K562 (cell line): ENCODE data around the gene COLEC12. TPM values are rescaled to one million over a fixed set of nuclear protein-coding genes. Genes with fewer than 3 reads are reported as not detected.

ENCODE experiments used
- ATAC-seq: fragments of 200-7000 bp; cut with Tn5 transposase; 3 replicates; pipeline ENCODE4 v1.9.1; 2020; ENCODE audit warnings: moderate library complexity
- BruUV-seq: library from RNA; stranded (reverse); fragments of 400-500 nt; replicated peaks from 2 replicates; lab custom pipeline; 2021; lab: Mats Ljungman, UMichigan
- CTCF ChIA-PET: fragments of 300-600 bp; formaldehyde crosslinking; extraction: SDS; loops from one replicate; lab custom pipeline; 2021; ENCODE audit warnings: low intra/inter-chr PET ratio; lab: Yijun Ruan, JAX
- POLR2A ChIA-PET: fragments of 300-600, 350-650 bp; sonication (Branson Sonifier 250); formaldehyde crosslinking; extraction: SDS; loops from one replicate; lab custom pipeline; 2021; ENCODE audit warnings: antibody characterized with exemption, inconsistent platforms; lab: Yijun Ruan, JAX
- DNase-seq, 4 experiments: peaks; one replicate each; pipeline versions ENCODE4 v3.0.0 to v3.0.0-alpha.2; 2011 to 2018; ENCODE audit warnings: low spot score in 3 of 4, mixed read lengths in 3 of 4; ENCODE audit errors: extremely low read depth in 1 of 4
- FAIRE-seq: peaks from 2 replicates; lab custom pipeline; 2011; peaks lifted over from hg19 to GRCh38; lab: Jason Lieb, UNC
- H2AFZ ChIP-seq: 2 replicates; pipeline ENCODE4 v1.6.0; 2011; ENCODE audit warnings: low read depth, low read length, control low read depth, inconsistent platforms
- H3K27ac ChIP-seq: fragments of 200-600 bp; 3 replicates; pipeline ENCODE4 v1.8.0; 2011; ENCODE audit warnings: low read depth, mild to moderate bottlenecking, control low read depth, inconsistent platforms, low read length, moderate library complexity, mixed read lengths; ENCODE audit errors: extremely low read depth
- H3K27me3 ChIP-seq, 2 experiments: fragments of 300-600 bp in 1 of 2; 2 replicates in 1 of 2; 3 replicates in 1 of 2; pipeline versions ENCODE4 v1.6.0 to v1.8.0; 2011; ENCODE audit warnings: inconsistent platforms in 2 of 2, low read length in 2 of 2, mild to moderate bottlenecking in 1 of 2, mixed read lengths in 1 of 2, moderate library complexity in 1 of 2; ENCODE audit not compliant: control insufficient read depth in 2 of 2, insufficient read depth in 2 of 2
- H3K36me3 ChIP-seq: fragments of 300-600 bp; 3 replicates; pipeline ENCODE4 v1.8.0; 2011; ENCODE audit warnings: mild to moderate bottlenecking, low read length, inconsistent platforms; ENCODE audit not compliant: control insufficient read depth, insufficient read depth
- H3K4me1 ChIP-seq, 2 experiments: fragments of 200-600 bp in 1 of 2; replicated peaks in 1 of 2; 2 replicates in 1 of 2; 3 replicates in 1 of 2; pipeline versions ENCODE4 v1.5.1 to v1.8.0; 2011; ENCODE audit warnings: inconsistent platforms in 2 of 2, low read length in 2 of 2, mild to moderate bottlenecking in 1 of 2, mixed read lengths in 1 of 2, moderate library complexity in 1 of 2; ENCODE audit not compliant: control insufficient read depth in 2 of 2, insufficient read depth in 2 of 2
- H3K4me2 ChIP-seq: 2 replicates; pipeline ENCODE4 v1.6.1; 2011; ENCODE audit warnings: low read length, control low read depth, inconsistent platforms, mixed read lengths; ENCODE audit not compliant: insufficient read depth
- H3K4me3 ChIP-seq: fragments of 200-600 bp; sonication (generic), shearing (Covaris generic); 2 replicates; pipeline ENCODE4 v1.5.1; 2016; ENCODE audit warnings: control low read depth, inconsistent platforms
- H3K79me2 ChIP-seq: fragments of 200-600 bp; 3 replicates; pipeline ENCODE4 v1.8.0; 2011; ENCODE audit warnings: low read length, inconsistent platforms; ENCODE audit not compliant: control insufficient read depth, insufficient read depth
- H3K9ac ChIP-seq, 2 experiments: 2 replicates each; pipeline versions ENCODE4 v1.6.0 to v1.6.1; 2011; ENCODE audit warnings: low read depth in 2 of 2, low read length in 2 of 2, control low read depth in 1 of 2, inconsistent platforms in 1 of 2, mild to moderate bottlenecking in 1 of 2, mixed read lengths in 1 of 2; ENCODE audit not compliant: insufficient read depth in 1 of 2
- H3K9me1 ChIP-seq: one replicate; pipeline ENCODE4 v1.6.0; 2011; ENCODE audit warnings: inconsistent platforms, mild to moderate bottlenecking, low read length, moderate library complexity; ENCODE audit not compliant: control insufficient read depth, insufficient read depth
- H3K9me3 ChIP-seq: replicated peaks from 2 replicates; pipeline ENCODE4 v1.5.1; 2011; ENCODE audit warnings: low read depth, low read length, inconsistent platforms; ENCODE audit not compliant: control insufficient read depth, insufficient read depth
- H4K20me1 ChIP-seq: replicated peaks from 2 replicates; pipeline ENCODE4 v1.6.1; 2011; ENCODE audit warnings: low read length, inconsistent platforms, mixed read lengths; ENCODE audit not compliant: control insufficient read depth, insufficient read depth
- BRCA1 ChIP-seq, 2 experiments: fragments of 450-650 bp in 1 of 2; sonication (generic) in 1 of 2; formaldehyde crosslinking in 1 of 2; IDR thresholded peaks; 2 replicates each; pipeline versions ENCODE4 v1.5.0 to v1.6.1; 2017 to 2020; ENCODE audit warnings: mild to moderate bottlenecking in 1 of 2, missing genetic modification reagents in 1 of 2
- RB1 ChIP-seq: fragments of 450-650 bp; IDR thresholded peaks from 2 replicates; pipeline ENCODE4 v1.6.1; 2017; ENCODE audit warnings: low read depth, mild to moderate bottlenecking
- SPI1 ChIP-seq: IDR thresholded peaks from 2 replicates; pipeline ENCODE4 v1.6.1; 2011; ENCODE audit warnings: low read depth, low read length, control low read depth, borderline replicate concordance
- ZBTB5 ChIP-seq: fragments of 450-650 bp; IDR thresholded peaks from 2 replicates; pipeline ENCODE4 v1.6.1; 2017; ENCODE audit warnings: antibody characterized with exemption
- WGBS: fragments of 100-300 bp; shearing (Covaris generic); methylation state at CpG from one replicate; pipeline ENCODE4 v1.1.6; 2016; ENCODE audit warnings: low coverage, mixed read lengths; ENCODE audit not compliant: insufficient coverage; ENCODE audit errors: missing lambda C conversion rate; 5-methylcytosine and 5-hydroxymethylcytosine counted together
- in situ Hi-C: fragments of 300-500 bp; cut with MboI; formaldehyde crosslinking; loops from 4 replicates; pipeline ENCODE4 v1.15.0; 2018; ENCODE audit warnings: inconsistent platforms, mixed read lengths
- intact Hi-C: fragments of 100-400 bp; cut with micrococcal nuclease; formaldehyde crosslinking; loops from 2 replicates; pipeline ENCODE4 v1.14.2; 2022
- polyA plus RNA-seq, 8 experiments: library from polyadenylated mRNA; depleted of rRNA in 4 of 8; stranded (reverse) in 5 of 8; unstranded in 3 of 8; fragments of >200 nt; fragmentation: Nextera tagmentation in 2 of 8; fragmentation: Illumina TruSeq in 1 of 8; extraction: Ambion mirVana in 2 of 8; extraction: Trizol in 1 of 8; gene quantifications; 2 replicates each; pipeline versions ENCODE4 v1.2.1 to v1.2.3, GENCODE V29; 2011 to 2014; ENCODE audit warnings: inconsistent platforms in 1 of 8, missing spikeins in 1 of 8
- total RNA-seq, 7 experiments: library from RNA; depleted of rRNA in 6 of 7; stranded (reverse); fragments of >200 nt in 6 of 7; fragmentation: Illumina TruSeq in 2 of 7; extraction: Trizol in 2 of 7; gene quantifications; 2 replicates each; pipeline versions ENCODE4 v1.2.1 to v1.2.3, GENCODE V29; 2011 to 2021; ENCODE audit warnings: low replicate concordance in 1 of 7
- TF ChIP-seq, protein P1 (sequence below): fragments of 200-400 bp; formaldehyde crosslinking; IDR thresholded peaks from 2 replicates; pipeline ENCODE4 v1.6.1; 2017; ENCODE audit warnings: mild to moderate bottlenecking, low read depth, low read length, moderate library complexity

The COLEC12 gene
- total and polyA plus RNA-seq, 9 of the 15 experiments (the other 6 are each of a cell fraction or from before 2014, with no cell fraction given) = 0.04 TPM; not detected in 8

DNA sequence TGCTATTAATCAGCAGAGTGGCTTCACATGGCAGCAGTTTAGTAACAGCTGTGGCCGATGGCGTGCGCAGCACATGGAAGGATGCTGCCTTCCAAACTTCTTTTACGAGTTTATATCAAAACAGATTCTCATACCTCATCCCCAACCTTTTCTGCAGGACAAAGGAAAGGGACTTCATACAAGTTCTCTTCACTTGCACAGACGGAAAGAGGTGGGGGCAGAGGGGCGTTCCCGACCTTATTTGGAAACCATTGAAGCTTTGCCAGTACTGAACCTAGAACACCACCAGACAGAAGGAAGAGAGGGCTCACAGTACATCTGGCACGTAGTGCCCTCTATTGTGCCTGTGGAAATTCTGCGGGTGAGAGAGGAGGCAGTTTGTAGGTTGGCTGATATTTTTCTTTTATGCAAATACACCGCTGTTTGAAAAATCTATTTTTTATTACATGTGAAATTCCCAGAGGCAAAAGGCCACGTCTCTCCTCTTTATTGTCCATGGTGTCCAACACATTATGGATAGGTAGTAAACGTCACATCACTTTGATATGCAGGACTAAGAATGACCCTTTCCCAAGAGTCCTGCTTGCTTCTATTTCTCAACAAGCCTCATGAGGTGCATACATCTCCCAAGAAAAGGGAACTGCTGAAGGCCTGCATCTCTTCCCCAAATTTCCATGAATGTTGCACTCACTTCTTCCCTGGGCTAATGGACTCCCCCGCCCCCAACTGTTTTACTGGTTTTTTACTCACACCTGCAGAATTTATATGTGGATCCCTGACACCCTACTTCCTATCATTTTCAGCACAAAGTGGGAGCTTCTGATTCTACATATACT, 31.3 kb downstream of the COLEC12 start:
- no peak for DNase-seq
- H3K9me1 ChIP-seq = no peaks in the 10 kb centered on the region
- H3K4me1 ChIP-seq = no peaks in the 10 kb centered on the region
- H3K9ac ChIP-seq = no peak overlapping the region
- no peak for FAIRE-seq
- ChIA-PET CTCF (no interaction called here), POLR2A (interaction anchor here (0.7 to 0.9 kb wide), 2 partner anchors 9 to 125 kb away, joined by 3 read pairs; no protein-coding TSS in a partner anchor)
- peak; percentile 16; the same call in 1 of the 2 replicates for TF ChIP-seq SPI1
- no peak for TF ChIP-seq RB1
- H2AFZ ChIP-seq = no peak overlapping the region
- no peak overlapping the region for H3K4me3 ChIP-seq
- no peaks in the 10 kb centered on the region for H3K79me2 ChIP-seq
- no peaks in the 10 kb centered on the region for H3K36me3 ChIP-seq
- WGBS = 2% methylated on average over 13 of the region's 13 CpGs
- H4K20me1 ChIP-seq = no peaks in the 10 kb centered on the region
- no TSS peak for BruUV-seq
- no peak for ATAC-seq
- in situ Hi-C loops (no loop called here), intact Hi-C loops (loop anchor here (5.0 kb wide), 1 partner anchor 177 kb away; no protein-coding TSS in a partner anchor)
- H3K4me2 ChIP-seq = no peak overlapping the region
- peaks cover 22 to 25% of the 10 kb centered on the region in 2 experiments for H3K27me3 ChIP-seq
- no peaks in the 10 kb centered on the region for H3K9me3 ChIP-seq
- H3K27ac ChIP-seq = no peak overlapping the region

GRCh38 chr18:463827-464541, 36.5 kb downstream of the COLEC12 start:
- TF ChIP-seq ZBTB5 = no peak
- TF ChIP-seq BRCA1 (IDR thresholded peaks at IDR 0.05) = no peak
- no peak for TF ChIP-seq BRCA1 (CRISPR knock-in tag; IDR thresholded peaks at IDR 0.05)
- TF ChIP-seq, protein P1, sequence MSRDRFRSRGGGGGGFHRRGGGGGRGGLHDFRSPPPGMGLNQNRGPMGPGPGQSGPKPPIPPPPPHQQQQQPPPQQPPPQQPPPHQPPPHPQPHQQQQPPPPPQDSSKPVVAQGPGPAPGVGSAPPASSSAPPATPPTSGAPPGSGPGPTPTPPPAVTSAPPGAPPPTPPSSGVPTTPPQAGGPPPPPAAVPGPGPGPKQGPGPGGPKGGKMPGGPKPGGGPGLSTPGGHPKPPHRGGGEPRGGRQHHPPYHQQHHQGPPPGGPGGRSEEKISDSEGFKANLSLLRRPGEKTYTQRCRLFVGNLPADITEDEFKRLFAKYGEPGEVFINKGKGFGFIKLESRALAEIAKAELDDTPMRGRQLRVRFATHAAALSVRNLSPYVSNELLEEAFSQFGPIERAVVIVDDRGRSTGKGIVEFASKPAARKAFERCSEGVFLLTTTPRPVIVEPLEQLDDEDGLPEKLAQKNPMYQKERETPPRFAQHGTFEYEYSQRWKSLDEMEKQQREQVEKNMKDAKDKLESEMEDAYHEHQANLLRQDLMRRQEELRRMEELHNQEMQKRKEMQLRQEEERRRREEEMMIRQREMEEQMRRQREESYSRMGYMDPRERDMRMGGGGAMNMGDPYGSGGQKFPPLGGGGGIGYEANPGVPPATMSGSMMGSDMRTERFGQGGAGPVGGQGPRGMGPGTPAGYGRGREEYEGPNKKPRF = no peak
- TF ChIP-seq SPI1 = peak; percentile 93
- Histone ChIP-seq H3K9ac (no peak overlapping the region), H3K36me3 (no peaks in the 10 kb centered on the region), H3K27ac (no peak overlapping the region), H3K4me2 (no peak overlapping the region), H3K9me3 (no peaks in the 10 kb centered on the region), H4K20me1 (no peaks in the 10 kb centered on the region), H2AFZ (no peak overlapping the region), H3K27me3 (peaks cover 33 to 37% of the 10 kb centered on the region in 2 experiments), H3K79me2 (no peaks in the 10 kb centered on the region), H3K4me1 (no peaks in the 10 kb centered on the region), H3K4me3 (no peak overlapping the region), H3K9me1 (no peaks in the 10 kb centered on the region)
- ChIA-PET POLR2A (interaction anchor here (1.2 kb wide), 1 partner anchor 26 kb away, joined by 3 read pairs; no protein-coding TSS in a partner anchor), CTCF (no interaction called here)
- under 1% methylated on average over 12 of the region's 12 CpGs for WGBS
- BruUV-seq = no TSS peak
- DNase-seq = no peak
- in situ Hi-C loops (no loop called here), intact Hi-C loops (no loop called here)
- no peak for ATAC-seq
- FAIRE-seq = no peak
